Glomerular visceral epithelial cell (primary cell): ENCODE results near the gene AACS.

Experiments
- DNase-seq: peaks from one replicate; pipeline ENCODE4 v3.0.0-alpha.2; 2016; ENCODE audit errors: extremely low spot score

The AACS gene

GRCh38 chr12:125152463-125152862, 87.2 kb downstream of the AACS start:
- DNase-seq = no peak

GRCh38 chr12:125155366-125155765, 90.1 kb downstream of the AACS start:
- no peak for DNase-seq

GRCh38 chr12:125157177-125157576, 91.9 kb downstream of the AACS start:
- DNase-seq = no peak

- no peak for DNase-seq
Observed at GRCh38 chr12:125159702-125160101, 94.5 kb downstream of the AACS start.

- DNase-seq = no peak
Observed at GRCh38 chr12:125160281-125160955, 95.2 kb downstream of the AACS start.

- DNase-seq = no peak
Observed at GRCh38 chr12:125161712-125162022, 96.4 kb downstream of the AACS start.

GRCh38 chr12:125162489-125163028, 97.3 kb downstream of the AACS start:
- no peak for DNase-seq

GRCh38 chr12:125163148-125163547, 97.9 kb downstream of the AACS start:
- no peak for DNase-seq

GRCh38 chr12:125164541-125164940, 99.3 kb downstream of the AACS start:
- DNase-seq = no peak

GRCh38 chr12:125166041-125166440, 100.8 kb downstream of the AACS start:
- no peak for DNase-seq

GRCh38 chr12:125167658-125168057, 102.4 kb downstream of the AACS start:
- DNase-seq = no peak

GRCh38 chr12:125169451-125169850, 104.2 kb downstream of the AACS start:
- no peak for DNase-seq

GRCh38 chr12:125169870-125170269, 104.6 kb downstream of the AACS start:
- DNase-seq = no peak

- DNase-seq = no peak
Observed at GRCh38 chr12:125171267-125171666, 106.0 kb downstream of the AACS start.

GRCh38 chr12:125172231-125172850, 107.1 kb downstream of the AACS start:
- DNase-seq = no peak

- DNase-seq = no peak
Observed at GRCh38 chr12:125175576-125175975, 110.3 kb downstream of the AACS start.

- no peak for DNase-seq
Observed at GRCh38 chr12:125178222-125178621, 113.0 kb downstream of the AACS start.

GRCh38 chr12:125180144-125180543, 114.9 kb downstream of the AACS start:
- no peak for DNase-seq

GRCh38 chr12:125181107-125181506, 115.9 kb downstream of the AACS start:
- no peak for DNase-seq

GRCh38 chr12:125183187-125184067, 118.2 kb downstream of the AACS start:
- peak; percentile 78 for DNase-seq

- no peak for DNase-seq
Observed at GRCh38 chr12:125184213-125184967, 119.2 kb downstream of the AACS start.

GRCh38 chr12:125185311-125185739, 120.1 kb downstream of the AACS start:
- peak; percentile 8 for DNase-seq
